Mesendoderm (in vitro differentiated cells): ENCODE results near the gene SOHLH2.

ENCODE experiments used
- DNase-seq: peaks from one replicate; pipeline ENCODE4 v3.0.0; 2013
- H2AK5ac ChIP-seq: 2 replicates; pipeline ENCODE4 v1.6.1; 2013; ENCODE audit warnings: low read length, inconsistent platforms
- H2BK120ac ChIP-seq: 2 replicates; pipeline ENCODE4 v1.6.1; 2013; ENCODE audit warnings: low read depth, mild to moderate bottlenecking, low read length, moderate library complexity, mixed read lengths
- H2BK15ac ChIP-seq: replicated peaks from 2 replicates; pipeline ENCODE4 v1.6.1; 2013; ENCODE audit warnings: low read depth, mild to moderate bottlenecking, moderate library complexity
- H2BK5ac ChIP-seq: 2 replicates; pipeline ENCODE4 v1.6.1; 2013; ENCODE audit warnings: low read length, inconsistent platforms
- H3K18ac ChIP-seq: 2 replicates; pipeline ENCODE4 v1.6.1; 2013; ENCODE audit warnings: mild to moderate bottlenecking, low read length, mixed read lengths
- H3K23ac ChIP-seq: one replicate; pipeline ENCODE4 v1.6.1; 2013; ENCODE audit warnings: low read length
- H3K27ac ChIP-seq: 2 replicates; pipeline ENCODE4 v1.5.1; 2013; ENCODE audit warnings: low read depth, mild to moderate bottlenecking, inconsistent platforms, low read length, moderate library complexity
- H3K27me3 ChIP-seq: 2 replicates; pipeline ENCODE4 v1.6.1; 2013; ENCODE audit warnings: low read length, control low read depth, mild to moderate bottlenecking, inconsistent platforms; ENCODE audit not compliant: insufficient read depth, poor library complexity
- H3K36me3 ChIP-seq: 2 replicates; pipeline ENCODE4 v1.6.1; 2013; ENCODE audit warnings: low read length, inconsistent platforms; ENCODE audit not compliant: control insufficient read depth, insufficient read depth
- H3K4ac ChIP-seq: one replicate; pipeline ENCODE4 v1.6.1; 2013; ENCODE audit warnings: low read depth, mild to moderate bottlenecking, low read length, moderate library complexity
- H3K4me1 ChIP-seq: 2 replicates; pipeline ENCODE4 v1.6.1; 2013; ENCODE audit warnings: low read depth, low read length, inconsistent platforms; ENCODE audit not compliant: control insufficient read depth
- H3K4me2 ChIP-seq: 2 replicates; pipeline ENCODE4 v1.6.1; 2013; ENCODE audit warnings: low read length
- H3K4me3 ChIP-seq: 2 replicates; pipeline ENCODE4 v1.5.1; 2013; ENCODE audit warnings: mild to moderate bottlenecking, low read length
- H3K56ac ChIP-seq: one replicate; pipeline ENCODE4 v1.6.1; 2013; ENCODE audit warnings: low read length
- H3K79me1 ChIP-seq: 2 replicates; pipeline ENCODE4 v1.6.1; 2013; ENCODE audit warnings: low read length, inconsistent platforms
- H3K79me2 ChIP-seq: 2 replicates; pipeline ENCODE4 v1.6.1; 2013; ENCODE audit warnings: mild to moderate bottlenecking, low read length; ENCODE audit not compliant: control insufficient read depth, insufficient read depth
- H3K9ac ChIP-seq: 2 replicates; pipeline ENCODE4 v1.6.1; 2013; ENCODE audit warnings: low read length, inconsistent platforms
- H4K5ac ChIP-seq: one replicate; pipeline ENCODE4 v1.6.1; 2013; ENCODE audit warnings: low read length
- H4K8ac ChIP-seq: one replicate; pipeline ENCODE4 v1.6.1; 2013; ENCODE audit warnings: low read depth, mild to moderate bottlenecking, control low read depth, low read length, moderate library complexity
- WGBS: extraction: QIAGEN DNeasy Blood & Tissue Kit; methylation state at CpG from one replicate; pipeline ENCODE4 v1.1.7; 2013; ENCODE audit warnings: low lambda C conversion rate, missing lambda C conversion rate; ENCODE audit not compliant: insufficient coverage; ENCODE audit errors: extremely low coverage; 5-methylcytosine and 5-hydroxymethylcytosine counted together

The SOHLH2 gene

DNA sequence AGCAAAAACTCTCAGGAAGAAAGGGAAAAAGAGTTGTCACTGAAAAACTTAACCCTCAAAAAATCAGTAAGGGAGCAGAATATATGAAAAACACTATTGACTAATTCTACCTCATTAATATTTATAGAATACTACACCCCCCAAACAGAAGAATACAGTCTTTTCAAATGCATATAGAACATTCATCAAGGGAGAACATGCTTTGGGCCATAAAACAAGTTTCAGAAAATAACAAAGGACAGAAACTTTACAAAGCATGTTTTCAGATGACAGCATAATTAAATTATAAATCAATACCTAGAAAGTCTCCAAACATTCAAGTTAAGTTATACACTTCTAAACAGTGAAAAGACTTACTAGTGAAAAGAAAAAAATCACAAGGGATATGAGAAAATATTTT is 30.5 kb downstream of the SOHLH2 start:
- Histone ChIP-seq H3K9ac (no peak overlapping the region), H3K27ac (no peak overlapping the region), H2BK5ac (no peak overlapping the region), H3K56ac (no peak overlapping the region), H3K4me3 (no peak overlapping the region), H3K79me1 (no peaks in the 10 kb centered on the region), H3K79me2 (no peaks in the 10 kb centered on the region), H3K4me1 (no peaks in the 10 kb centered on the region), H2AK5ac (no peak overlapping the region), H4K8ac (no peak overlapping the region), H2BK15ac (no peak overlapping the region), H4K5ac (no peak overlapping the region), H3K18ac (no peak overlapping the region), H3K36me3 (no peaks in the 10 kb centered on the region), H2BK120ac (no peak overlapping the region), H3K27me3 (no peaks in the 10 kb centered on the region), H3K4ac (no peak overlapping the region), H3K4me2 (no peak overlapping the region), H3K23ac (no peak overlapping the region)
- no peak for DNase-seq

DNA sequence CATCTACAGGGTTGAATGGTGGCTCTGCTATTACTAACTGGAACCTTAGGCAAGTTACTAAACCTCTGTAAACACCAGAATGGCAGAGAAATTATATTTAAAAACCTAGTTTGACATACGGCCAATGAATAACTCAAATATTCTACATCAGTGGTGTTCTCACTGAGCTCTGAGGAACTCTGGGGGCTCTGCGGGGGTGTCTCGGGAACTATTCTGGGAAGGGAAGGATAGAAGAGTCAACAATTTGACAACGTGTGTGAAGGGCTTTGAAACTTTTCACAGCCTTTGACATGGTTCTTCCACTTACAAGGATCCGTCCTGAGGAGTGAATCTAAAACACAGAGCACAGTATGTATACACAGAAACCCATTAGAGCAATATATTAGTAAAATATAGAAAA is 38.7 kb downstream of the SOHLH2 start:
- Histone ChIP-seq H2AK5ac (no peak overlapping the region), H3K27ac (no peak overlapping the region), H3K27me3 (no peaks in the 10 kb centered on the region), H3K4me1 (no peaks in the 10 kb centered on the region), H3K79me2 (no peaks in the 10 kb centered on the region), H3K4me2 (no peak overlapping the region), H3K9ac (no peak overlapping the region), H3K4ac (no peak overlapping the region), H3K56ac (no peak overlapping the region), H2BK120ac (no peak overlapping the region), H2BK5ac (no peak overlapping the region), H3K4me3 (no peak overlapping the region), H4K8ac (no peak overlapping the region), H3K79me1 (no peaks in the 10 kb centered on the region), H3K36me3 (no peaks in the 10 kb centered on the region), H3K18ac (no peak overlapping the region), H4K5ac (no peak overlapping the region), H3K23ac (no peak overlapping the region), H2BK15ac (no peak overlapping the region)
- WGBS, result no CpG with 5 or more reads among the region's 5 CpGs
- no peak for DNase-seq

DNA sequence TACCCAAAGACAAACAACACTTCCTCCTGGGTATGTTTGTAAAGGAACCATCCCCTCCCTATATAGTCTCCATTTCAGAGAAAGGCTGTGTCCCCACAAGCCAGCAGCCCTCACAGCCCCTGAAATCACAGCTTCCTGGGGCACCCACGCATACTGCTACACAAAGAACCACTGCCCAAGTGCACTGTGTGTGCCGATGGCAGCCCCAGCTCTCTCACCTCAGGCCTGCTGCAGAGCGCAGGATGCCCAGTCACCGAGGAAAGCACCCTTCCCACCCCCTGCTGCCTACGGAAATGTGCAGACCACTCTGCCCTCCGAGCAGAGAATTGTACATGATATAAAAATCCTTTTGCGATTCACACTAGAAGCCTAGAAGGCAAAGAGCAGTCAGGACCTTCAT is 39.4 kb downstream of the SOHLH2 start:
- no peak overlapping the region for H3K4me3 ChIP-seq
- no peak overlapping the region for H3K9ac ChIP-seq
- no peak overlapping the region for H3K4me2 ChIP-seq
- WGBS, result no CpG with 5 or more reads among the region's 7 CpGs
- no peak overlapping the region for H2AK5ac ChIP-seq
- no peak overlapping the region for H3K27ac ChIP-seq
- H3K56ac ChIP-seq, result no peak overlapping the region
- H4K8ac ChIP-seq, result no peak overlapping the region
- H3K79me1 ChIP-seq, result no peaks in the 10 kb centered on the region
- no peak for DNase-seq
- no peak overlapping the region for H4K5ac ChIP-seq
- H2BK120ac ChIP-seq, result no peak overlapping the region
- H3K4me1 ChIP-seq, result no peaks in the 10 kb centered on the region
- H3K4ac ChIP-seq, result no peak overlapping the region
- H3K27me3 ChIP-seq, result no peaks in the 10 kb centered on the region
- no peaks in the 10 kb centered on the region for H3K79me2 ChIP-seq
- no peak overlapping the region for H3K23ac ChIP-seq
- no peak overlapping the region for H2BK15ac ChIP-seq
- no peak overlapping the region for H2BK5ac ChIP-seq
- H3K36me3 ChIP-seq, result no peaks in the 10 kb centered on the region
- H3K18ac ChIP-seq, result no peak overlapping the region

DNA sequence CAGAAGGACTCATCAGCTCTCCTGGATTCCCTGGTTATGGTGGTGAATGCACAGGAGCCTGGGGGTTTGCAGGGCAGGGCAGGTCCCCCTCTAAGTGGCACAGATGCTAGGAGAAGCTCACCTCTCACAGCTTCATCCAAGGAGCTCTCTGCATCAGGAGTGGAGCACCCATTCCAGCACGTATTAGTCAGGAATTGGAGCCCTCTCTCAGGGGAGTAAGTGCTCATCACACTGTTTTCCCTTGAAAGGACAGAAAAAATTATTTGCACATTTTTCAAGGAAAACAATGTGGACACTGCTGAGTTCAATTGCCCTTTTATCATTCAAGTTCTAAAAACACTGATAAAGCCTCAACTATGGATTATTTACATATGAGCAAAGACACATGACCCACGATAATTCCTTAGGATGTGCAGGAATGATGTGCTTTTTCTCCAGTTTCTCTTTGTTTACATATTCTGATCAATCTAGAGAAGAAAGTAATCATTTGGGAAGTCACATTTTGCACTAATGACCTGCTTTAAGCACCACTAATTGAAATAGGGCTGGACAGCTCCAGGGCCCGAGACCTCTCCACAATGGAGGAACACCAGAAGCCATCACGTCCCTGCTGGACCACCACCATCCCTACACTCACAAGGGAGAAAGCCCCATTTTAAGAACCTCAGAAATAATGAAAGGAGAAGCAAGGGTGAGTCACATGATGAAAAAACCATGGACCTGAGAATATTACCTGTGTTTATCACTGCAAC is 40.6 kb downstream of the SOHLH2 start:
- Histone ChIP-seq H3K79me1 (no peaks in the 10 kb centered on the region), H2BK15ac (no peak overlapping the region), H3K9ac (no peak overlapping the region), H4K8ac (no peak overlapping the region), H3K79me2 (no peaks in the 10 kb centered on the region), H2AK5ac (no peak overlapping the region), H3K4me3 (no peak overlapping the region), H3K56ac (no peak overlapping the region), H3K27me3 (no peaks in the 10 kb centered on the region), H4K5ac (no peak overlapping the region), H3K18ac (no peak overlapping the region), H3K4ac (no peak overlapping the region), H3K4me1 (no peaks in the 10 kb centered on the region), H3K36me3 (no peaks in the 10 kb centered on the region), H3K27ac (no peak overlapping the region), H2BK120ac (no peak overlapping the region), H2BK5ac (no peak overlapping the region), H3K4me2 (no peak overlapping the region), H3K23ac (no peak overlapping the region)
- DNase-seq, result no peak
- WGBS, result no CpG with 5 or more reads among the region's 4 CpGs

DNA sequence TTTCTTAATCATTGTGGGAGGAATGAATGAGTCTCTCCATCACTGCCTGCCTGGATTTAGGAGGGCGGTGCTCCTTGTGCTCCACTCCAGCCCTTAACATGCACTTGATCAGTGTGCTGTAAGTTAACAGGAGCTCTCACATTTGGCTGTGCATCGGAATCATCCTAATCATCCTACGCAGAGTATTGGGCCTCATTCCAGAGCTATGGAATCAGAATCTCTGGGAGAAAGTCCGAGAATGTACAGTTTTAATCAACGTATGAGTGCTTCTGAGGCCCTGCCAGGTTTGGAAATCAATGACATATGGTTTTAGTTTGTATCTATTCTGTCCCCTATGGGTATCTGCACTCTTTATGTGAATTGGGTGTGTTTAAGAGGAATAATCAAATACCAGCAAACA is 48.3 kb downstream of the SOHLH2 start:
- Histone ChIP-seq H3K56ac (no peak overlapping the region), H3K79me2 (no peaks in the 10 kb centered on the region), H3K36me3 (no peaks in the 10 kb centered on the region), H3K18ac (no peak overlapping the region), H4K5ac (no peak overlapping the region), H3K27ac (no peak overlapping the region), H3K79me1 (no peaks in the 10 kb centered on the region), H2BK120ac (no peak overlapping the region), H3K27me3 (no peaks in the 10 kb centered on the region), H3K4me2 (no peak overlapping the region), H2BK5ac (no peak overlapping the region), H2BK15ac (no peak overlapping the region), H3K4me3 (no peak overlapping the region), H3K4me1 (no peaks in the 10 kb centered on the region), H2AK5ac (no peak overlapping the region), H4K8ac (no peak overlapping the region), H3K9ac (no peak overlapping the region), H3K23ac (no peak overlapping the region), H3K4ac (no peak overlapping the region)
- DNase-seq, result no peak
- no CpG with 5 or more reads among the region's 5 CpGs for WGBS

DNA sequence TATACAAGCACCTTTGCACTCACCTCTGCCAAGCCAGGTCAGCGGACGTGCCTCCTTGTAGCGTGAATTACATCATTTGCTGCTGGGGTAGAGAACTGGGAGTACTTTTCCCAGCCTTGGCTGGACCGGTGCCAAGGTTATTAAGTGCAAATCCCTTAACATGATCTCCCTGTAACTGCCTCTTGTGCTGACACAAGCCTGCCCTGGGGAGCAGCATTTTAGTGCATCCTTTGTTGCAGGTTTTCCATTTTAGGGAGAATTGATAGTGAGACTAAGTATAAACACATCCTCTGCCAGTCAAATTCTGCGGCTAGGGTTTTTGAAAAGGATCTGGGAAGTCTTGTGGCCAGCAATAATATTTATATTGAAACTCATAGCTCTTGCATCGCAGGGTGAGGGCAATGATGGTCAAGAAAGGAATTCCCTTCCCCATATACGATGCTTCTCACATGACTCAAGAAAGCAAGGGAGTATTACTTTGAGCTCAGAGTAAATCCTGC is 50.5 kb downstream of the SOHLH2 start:
- no peak for DNase-seq
- Histone ChIP-seq H2BK5ac (no peak overlapping the region), H2BK120ac (no peak overlapping the region), H3K27ac (no peak overlapping the region), H3K56ac (no peak overlapping the region), H3K27me3 (no peaks in the 10 kb centered on the region), H3K4me1 (no peaks in the 10 kb centered on the region), H3K18ac (no peak overlapping the region), H4K8ac (no peak overlapping the region), H3K4me3 (no peak overlapping the region), H4K5ac (no peak overlapping the region), H2BK15ac (no peak overlapping the region), H3K9ac (no peak overlapping the region), H3K36me3 (no peaks in the 10 kb centered on the region), H3K79me1 (no peaks in the 10 kb centered on the region), H3K4me2 (no peak overlapping the region), H3K23ac (no peak overlapping the region), H3K4ac (no peak overlapping the region), H3K79me2 (no peaks in the 10 kb centered on the region), H2AK5ac (no peak overlapping the region)
- no CpG with 5 or more reads among the region's 7 CpGs for WGBS
